ENCODE measurements around the gene PARD6B.
A peak's percentile ranks its signal among the peaks of the same experiment; 100 is the strongest.
"Not testable (repeated sequence)": the region's sequence is repeated elsewhere in the genome, so short reads cannot be mapped to it uniquely, and the experiment has no call there.

PARD6B gene

DNA sequence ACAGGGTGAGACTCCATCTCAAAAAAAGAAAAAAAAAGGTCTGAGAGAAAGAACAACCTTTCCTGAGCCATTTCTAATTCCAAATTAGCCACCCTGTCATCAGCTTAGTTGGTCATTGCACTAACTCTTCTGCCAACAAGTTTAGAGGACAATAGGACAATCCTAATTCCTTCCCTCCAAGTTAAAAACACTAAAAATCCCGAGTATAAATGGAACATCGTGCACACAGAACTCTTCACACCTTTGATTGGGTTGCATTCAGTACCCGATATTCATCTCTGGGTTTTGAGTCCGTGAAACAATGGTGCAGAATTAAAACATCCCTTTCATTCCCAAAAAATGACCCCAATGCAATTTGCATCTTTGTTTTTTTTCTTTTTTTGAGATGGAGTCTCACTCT is 23.0 kb downstream of the PARD6B start:
- Histone ChIP-seq H3K27me3 (ENCODE audit: control insufficient read depth, insufficient read depth, low read length) (no peaks in the 10 kb centered on the region), H3K9ac (ENCODE audit: low read depth, low read length) (no peak overlapping the region), H3K36me3 (ENCODE audit: control insufficient read depth, insufficient read depth, low read length) (peaks cover 27% of the 10 kb centered on the region), H3K4me1 (ENCODE audit: control insufficient read depth, insufficient read depth, low read length) (no peaks in the 10 kb centered on the region), H3K27ac (ENCODE audit: low read depth, low read length) (no peak overlapping the region), H3K4me3 (ENCODE audit: low read depth, low read length) (no peak overlapping the region), H3K9me3 (ENCODE audit: control insufficient read depth, insufficient read depth, low read length) (no peaks in the 10 kb centered on the region)

GRCh38 chr20:50756447-50756846 is 25.1 kb downstream of the PARD6B start:
- no peaks in the 10 kb centered on the region for H3K9me3 ChIP-seq (ENCODE audit: control insufficient read depth, insufficient read depth, low read length)
- H3K27ac ChIP-seq (ENCODE audit: low read depth, low read length), result no peak overlapping the region
- H3K9ac ChIP-seq (ENCODE audit: low read depth, low read length), result no peak overlapping the region
- peaks cover 12% of the 10 kb centered on the region for H3K36me3 ChIP-seq (ENCODE audit: control insufficient read depth, insufficient read depth, low read length)
- H3K27me3 ChIP-seq (ENCODE audit: control insufficient read depth, insufficient read depth, low read length), result no peaks in the 10 kb centered on the region
- peaks cover 3% of the 10 kb centered on the region for H3K4me1 ChIP-seq (ENCODE audit: control insufficient read depth, insufficient read depth, low read length)
- H3K4me3 ChIP-seq (ENCODE audit: low read depth, low read length), result no peak overlapping the region

- H3K9ac ChIP-seq (ENCODE audit: low read depth, low read length), result no peak overlapping the region
- no peak overlapping the region for H3K27ac ChIP-seq (ENCODE audit: low read depth, low read length)
- no peaks in the 10 kb centered on the region for H3K27me3 ChIP-seq (ENCODE audit: control insufficient read depth, insufficient read depth, low read length)
- no peaks in the 10 kb centered on the region for H3K9me3 ChIP-seq (ENCODE audit: control insufficient read depth, insufficient read depth, low read length)
- peaks cover 8% of the 10 kb centered on the region for H3K4me1 ChIP-seq (ENCODE audit: control insufficient read depth, insufficient read depth, low read length)
- no peaks in the 10 kb centered on the region for H3K36me3 ChIP-seq (ENCODE audit: control insufficient read depth, insufficient read depth, low read length)
- no peak overlapping the region for H3K4me3 ChIP-seq (ENCODE audit: low read depth, low read length)
These were observed 27.1 kb downstream of the PARD6B start for GRCh38 chr20:50758469-50758868.

- H3K36me3 ChIP-seq (ENCODE audit: control insufficient read depth, insufficient read depth, low read length), result no peaks in the 10 kb centered on the region
- no peaks in the 10 kb centered on the region for H3K9me3 ChIP-seq (ENCODE audit: control insufficient read depth, insufficient read depth, low read length)
- H3K4me1 ChIP-seq (ENCODE audit: control insufficient read depth, insufficient read depth, low read length), result peaks cover 8% of the 10 kb centered on the region
- H3K27me3 ChIP-seq (ENCODE audit: control insufficient read depth, insufficient read depth, low read length), result no peaks in the 10 kb centered on the region
- no peak overlapping the region for H3K9ac ChIP-seq (ENCODE audit: low read depth, low read length)
- H3K27ac ChIP-seq (ENCODE audit: low read depth, low read length), result no peak overlapping the region
- no peak overlapping the region for H3K4me3 ChIP-seq (ENCODE audit: low read depth, low read length)
These were observed 27.6 kb downstream of the PARD6B start for GRCh38 chr20:50758992-50759391.

DNA sequence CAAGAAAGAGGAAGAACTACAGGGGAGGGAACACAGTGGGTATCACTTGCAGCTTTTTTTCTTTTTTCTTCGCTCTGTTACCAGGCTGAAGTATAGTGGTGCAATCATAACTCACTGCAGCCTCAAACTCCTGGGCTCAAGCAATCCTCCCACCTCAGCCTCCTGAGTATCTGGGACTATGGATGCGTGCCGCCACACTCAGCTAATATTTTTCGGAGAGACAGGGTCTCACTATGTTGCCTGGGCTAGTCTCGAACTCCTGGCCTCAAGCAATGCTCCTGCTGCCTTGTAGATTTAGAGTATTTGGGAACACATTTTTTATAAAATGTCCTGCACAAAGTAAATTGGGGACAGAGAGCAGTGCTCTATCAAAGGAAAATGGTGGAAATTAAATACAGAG is 28.3 kb downstream of the PARD6B start:
- no peaks in the 10 kb centered on the region for H3K36me3 ChIP-seq (ENCODE audit: control insufficient read depth, insufficient read depth, low read length)
- H3K4me3 ChIP-seq (ENCODE audit: low read depth, low read length), result no peak overlapping the region
- H3K9ac ChIP-seq (ENCODE audit: low read depth, low read length), result no peak overlapping the region
- H3K27ac ChIP-seq (ENCODE audit: low read depth, low read length), result no peak overlapping the region
- H3K4me1 ChIP-seq (ENCODE audit: control insufficient read depth, insufficient read depth, low read length), result peaks cover 8% of the 10 kb centered on the region
- no peaks in the 10 kb centered on the region for H3K9me3 ChIP-seq (ENCODE audit: control insufficient read depth, insufficient read depth, low read length)
- H3K27me3 ChIP-seq (ENCODE audit: control insufficient read depth, insufficient read depth, low read length), result no peaks in the 10 kb centered on the region

- H3K9ac ChIP-seq (ENCODE audit: low read depth, low read length), result no peak overlapping the region
- H3K27ac ChIP-seq (ENCODE audit: low read depth, low read length), result peak overlapping the region; percentile 79
These were observed 30.7 kb downstream of the PARD6B start for GRCh38 chr20:50762045-50762422.

GRCh38 chr20:50762435-50763220 is 31.2 kb downstream of the PARD6B start:
- Histone ChIP-seq H3K4me1 (ENCODE audit: control insufficient read depth, insufficient read depth, low read length) (peaks cover 17% of the 10 kb centered on the region), H3K27me3 (ENCODE audit: control insufficient read depth, insufficient read depth, low read length) (no peaks in the 10 kb centered on the region), H3K4me3 (ENCODE audit: low read depth, low read length) (no peak overlapping the region), H3K36me3 (ENCODE audit: control insufficient read depth, insufficient read depth, low read length) (no peaks in the 10 kb centered on the region), H3K9me3 (ENCODE audit: control insufficient read depth, insufficient read depth, low read length) (no peaks in the 10 kb centered on the region), H3K9ac (ENCODE audit: low read depth, low read length) (no peak overlapping the region), H3K27ac (ENCODE audit: low read depth, low read length) (peak overlapping the region; percentile 29)

More at GRCh38 chr20:50762045-50762422, 30.7 kb downstream of the PARD6B start:
- Histone ChIP-seq H3K27me3 (ENCODE audit: control insufficient read depth, insufficient read depth, low read length) (no peaks in the 10 kb centered on the region), H3K9me3 (ENCODE audit: control insufficient read depth, insufficient read depth, low read length) (no peaks in the 10 kb centered on the region), H3K36me3 (ENCODE audit: control insufficient read depth, insufficient read depth, low read length) (no peaks in the 10 kb centered on the region), H3K4me1 (ENCODE audit: control insufficient read depth, insufficient read depth, low read length) (peaks cover 11% of the 10 kb centered on the region), H3K4me3 (ENCODE audit: low read depth, low read length) (no peak overlapping the region)

- H3K9me3 ChIP-seq (ENCODE audit: control insufficient read depth, insufficient read depth, low read length); H3K27ac ChIP-seq (ENCODE audit: low read depth, low read length); H3K27me3 ChIP-seq (ENCODE audit: control insufficient read depth, insufficient read depth, low read length); H3K9ac ChIP-seq (ENCODE audit: low read depth, low read length); H3K36me3 ChIP-seq (ENCODE audit: control insufficient read depth, insufficient read depth, low read length); H3K4me3 ChIP-seq (ENCODE audit: low read depth, low read length): not testable (repeated sequence)
- peaks cover 20% of the 10 kb centered on the region for H3K4me1 ChIP-seq (ENCODE audit: control insufficient read depth, insufficient read depth, low read length)
These were observed 32.4 kb downstream of the PARD6B start for GRCh38 chr20:50763550-50764458.

DNA sequence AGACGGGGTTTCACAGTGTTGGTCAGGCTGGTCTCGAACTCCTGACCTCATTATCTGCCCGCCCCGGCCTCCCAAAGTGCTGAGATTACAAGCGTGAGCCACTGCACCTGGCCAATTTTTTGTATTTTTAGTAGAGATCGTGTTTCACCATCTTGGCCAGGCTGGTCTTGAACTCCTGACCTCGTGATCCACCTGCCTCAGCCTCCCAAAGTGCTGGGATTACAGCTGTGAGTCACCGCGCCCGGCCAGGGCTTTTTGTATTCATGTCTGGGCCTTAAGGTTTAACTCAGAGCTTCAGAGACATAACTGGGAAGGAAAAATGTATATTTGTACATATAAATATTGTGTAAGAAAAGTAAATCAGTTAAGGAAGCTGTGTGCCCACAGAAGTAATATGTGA is 33.9 kb downstream of the PARD6B start:
- H3K4me1 ChIP-seq (ENCODE audit: control insufficient read depth, insufficient read depth, low read length), result peaks cover 20% of the 10 kb centered on the region
- H3K4me3 ChIP-seq (ENCODE audit: low read depth, low read length); H3K36me3 ChIP-seq (ENCODE audit: control insufficient read depth, insufficient read depth, low read length); H3K9ac ChIP-seq (ENCODE audit: low read depth, low read length); H3K27ac ChIP-seq (ENCODE audit: low read depth, low read length); H3K9me3 ChIP-seq (ENCODE audit: control insufficient read depth, insufficient read depth, low read length); H3K27me3 ChIP-seq (ENCODE audit: control insufficient read depth, insufficient read depth, low read length): not testable (repeated sequence)

- Histone ChIP-seq H3K4me1 (ENCODE audit: control insufficient read depth, insufficient read depth, low read length) (peaks cover 20% of the 10 kb centered on the region), H3K27me3 (ENCODE audit: control insufficient read depth, insufficient read depth, low read length) (no peaks in the 10 kb centered on the region), H3K9me3 (ENCODE audit: control insufficient read depth, insufficient read depth, low read length) (no peaks in the 10 kb centered on the region), H3K36me3 (ENCODE audit: control insufficient read depth, insufficient read depth, low read length) (no peaks in the 10 kb centered on the region), H3K4me3 (ENCODE audit: low read depth, low read length) (no peak overlapping the region), H3K9ac (ENCODE audit: low read depth, low read length) (no peak overlapping the region), H3K27ac (ENCODE audit: low read depth, low read length) (no peak overlapping the region)
These were observed 34.3 kb downstream of the PARD6B start for GRCh38 chr20:50765674-50766073.
